GM23338 (cell line): ENCODE data around the gene MT1E. TPM values are rescaled to one million over a fixed set of nuclear protein-coding genes. Genes with fewer than 3 reads are reported as not detected.

ENCODE experiments used
- ATAC-seq: fragments of 200-7000 bp; cut with Tn5 transposase; 3 replicates; pipeline ENCODE4 v1.9.1; 2020
- DNase-seq: peaks from one replicate; pipeline ENCODE4 v3.0.0-alpha.2; 2015; ENCODE audit warnings: low spot score
- H2AFZ ChIP-seq: fragments of 200-600 bp; sonication (generic); 2 replicates; pipeline ENCODE4 v1.8.0; 2016; ENCODE audit warnings: antibody characterized with exemption, mild to moderate bottlenecking, moderate library complexity
- H3F3A ChIP-seq: fragments of 200-600 bp; sonication (generic); replicated peaks from 2 replicates; pipeline ENCODE4 v1.8.0; 2017; ENCODE audit warnings: antibody characterized with exemption, mixed run types, low read depth
- H3K27ac ChIP-seq: fragments of 200-600 bp; sonication (generic); 2 replicates; pipeline ENCODE4 v1.6.1; 2016; ENCODE audit warnings: low read depth
- H3K27me3 ChIP-seq: fragments of 200-600 bp; sonication (generic); 2 replicates; pipeline ENCODE4 v1.8.0; 2016; ENCODE audit warnings: mild to moderate bottlenecking, mixed run types, moderate library complexity; ENCODE audit not compliant: insufficient read depth
- H3K36me3 ChIP-seq: fragments of 200-600 bp; sonication (generic); 2 replicates; pipeline ENCODE4 v1.8.0; 2016; ENCODE audit warnings: mild to moderate bottlenecking; ENCODE audit not compliant: insufficient read depth
- H3K4me1 ChIP-seq: fragments of 200-600 bp; sonication (generic); 2 replicates; pipeline ENCODE4 v1.8.0; 2016; ENCODE audit warnings: mild to moderate bottlenecking, moderate library complexity; ENCODE audit not compliant: insufficient read depth
- H3K4me2 ChIP-seq: fragments of 200-600 bp; sonication (generic); 2 replicates; pipeline ENCODE4 v1.7.1; 2017; ENCODE audit warnings: mixed run types
- H3K4me3 ChIP-seq: fragments of 200-600 bp; sonication (generic); 2 replicates; pipeline ENCODE4 v1.6.1; 2016; ENCODE audit warnings: mixed run types
- H3K79me2 ChIP-seq: fragments of 200-600 bp; sonication (generic); replicated peaks from 2 replicates; pipeline ENCODE4 v1.8.0; 2017; ENCODE audit warnings: mild to moderate bottlenecking; ENCODE audit not compliant: insufficient read depth
- H3K9me2 ChIP-seq: fragments of 200-600 bp; sonication (generic); 2 replicates; pipeline ENCODE4 v1.8.0; 2017; ENCODE audit not compliant: insufficient read depth
- H4K20me1 ChIP-seq: fragments of 200-600 bp; sonication (generic); replicated peaks from 2 replicates; pipeline ENCODE4 v1.8.0; 2017; ENCODE audit warnings: mild to moderate bottlenecking; ENCODE audit not compliant: insufficient read depth
- H3K27ac Mint-ChIP-seq: 2 replicates; pipeline ENCODE4 v1.8.0; 2020; ENCODE audit warnings: inconsistent platforms, mild to moderate bottlenecking, moderate library complexity, mixed read lengths
- H3K27me3 Mint-ChIP-seq: 3 replicates; pipeline ENCODE4 v1.8.0; 2022; ENCODE audit warnings: low read depth, mild to moderate bottlenecking, moderate library complexity, mixed read lengths, inconsistent platforms; ENCODE audit not compliant: insufficient read depth, poor library complexity
- H3K36me3 Mint-ChIP-seq: 3 replicates; pipeline ENCODE4 v1.8.0; 2021; ENCODE audit warnings: low read depth, mild to moderate bottlenecking, inconsistent platforms, moderate library complexity, mixed read lengths
- H3K4me1 Mint-ChIP-seq: 3 replicates; pipeline ENCODE4 v1.8.0; 2020; ENCODE audit warnings: mild to moderate bottlenecking, inconsistent platforms, mixed read lengths
- H3K4me3 Mint-ChIP-seq: 3 replicates; pipeline ENCODE4 v1.8.0; 2021; ENCODE audit warnings: moderate library complexity, mild to moderate bottlenecking, inconsistent platforms, mixed read lengths
- H3K9me3 Mint-ChIP-seq: 3 replicates; pipeline ENCODE4 v1.8.0; 2020; ENCODE audit warnings: moderate library complexity, mild to moderate bottlenecking, inconsistent platforms, mixed read lengths
- CREB1 ChIP-seq: fragments of 250-450 bp; sonication (Bioruptor Pico); IDR thresholded peaks from 2 replicates; pipeline ENCODE4 v1.5.0; 2020; ENCODE audit warnings: low read depth, mild to moderate bottlenecking, moderate library complexity
- JUNB ChIP-seq: IDR thresholded peaks from one replicate; pipeline ENCODE4 v1.6.1; 2016; ENCODE audit warnings: antibody characterized with exemption; ENCODE audit not compliant: unreplicated experiment
- POLR2AphosphoS5 ChIP-seq: IDR thresholded peaks from 2 replicates; pipeline ENCODE4 v1.6.1; 2016; ENCODE audit warnings: antibody characterized with exemption, low read depth
- ZNF331 ChIP-seq: fragments of 250-450 bp; sonication (Bioruptor Pico); IDR thresholded peaks from 2 replicates; pipeline ENCODE4 v1.5.0; 2020; ENCODE audit warnings: low read depth, mild to moderate bottlenecking, moderate library complexity
- polyA plus RNA-seq: library from polyadenylated mRNA; unstranded; fragments of >200 nt; fragmentation: Nextera tagmentation; extraction: Ambion mirVana; gene quantifications from 2 replicates; pipeline ENCODE4 v1.2.1, GENCODE V29; 2016
- total RNA-seq: library from RNA; depleted of rRNA; stranded (reverse); fragments of >200 nt; shearing (Covaris generic); gene quantifications from 2 replicates; pipeline ENCODE4 v1.2.3, GENCODE V29; 2014
- TF ChIP-seq, protein P1 (sequence below): fragments of 250-450 bp; sonication (Bioruptor Pico); IDR thresholded peaks from 2 replicates; pipeline ENCODE4 v1.5.0; 2020; ENCODE audit warnings: mild to moderate bottlenecking, moderate library complexity
- TF ChIP-seq, protein P2 (sequence below), 2 experiments: fragments of 200-600 bp in 1 of 2; sonication (generic) in 1 of 2; conservative IDR thresholded peaks; 2 replicates each; pipeline versions ENCODE4 v1.5.1 to v1.6.1; 2016 to 2017; ENCODE audit warnings: antibody characterized with exemption in 2 of 2, low read depth in 2 of 2, mild to moderate bottlenecking in 2 of 2, moderate library complexity in 1 of 2

The MT1E gene
- total and polyA plus RNA-seq, 2 experiments from 2014 or later = 31.0 to 121 TPM

DNA sequence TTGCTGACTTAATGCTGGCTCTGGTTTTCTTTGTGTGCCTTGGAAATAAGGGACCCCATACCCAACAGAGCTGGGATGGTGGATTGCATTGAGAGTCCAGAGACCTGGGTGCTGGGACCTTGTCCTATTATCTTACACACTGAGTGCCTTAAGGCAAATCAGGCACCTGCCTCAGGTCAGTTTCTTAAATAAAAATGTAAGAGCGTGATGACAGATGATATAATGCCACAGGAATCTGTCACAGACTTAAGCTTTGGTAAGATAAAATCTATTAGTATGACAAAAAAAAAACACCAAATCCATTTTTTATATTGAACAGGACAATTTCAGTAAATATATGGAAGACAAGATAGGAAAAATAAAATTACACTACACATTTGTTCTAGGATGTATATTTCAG lies 14.5 kb downstream of the MT1E start (continued):
- TF ChIP-seq, protein P1, sequence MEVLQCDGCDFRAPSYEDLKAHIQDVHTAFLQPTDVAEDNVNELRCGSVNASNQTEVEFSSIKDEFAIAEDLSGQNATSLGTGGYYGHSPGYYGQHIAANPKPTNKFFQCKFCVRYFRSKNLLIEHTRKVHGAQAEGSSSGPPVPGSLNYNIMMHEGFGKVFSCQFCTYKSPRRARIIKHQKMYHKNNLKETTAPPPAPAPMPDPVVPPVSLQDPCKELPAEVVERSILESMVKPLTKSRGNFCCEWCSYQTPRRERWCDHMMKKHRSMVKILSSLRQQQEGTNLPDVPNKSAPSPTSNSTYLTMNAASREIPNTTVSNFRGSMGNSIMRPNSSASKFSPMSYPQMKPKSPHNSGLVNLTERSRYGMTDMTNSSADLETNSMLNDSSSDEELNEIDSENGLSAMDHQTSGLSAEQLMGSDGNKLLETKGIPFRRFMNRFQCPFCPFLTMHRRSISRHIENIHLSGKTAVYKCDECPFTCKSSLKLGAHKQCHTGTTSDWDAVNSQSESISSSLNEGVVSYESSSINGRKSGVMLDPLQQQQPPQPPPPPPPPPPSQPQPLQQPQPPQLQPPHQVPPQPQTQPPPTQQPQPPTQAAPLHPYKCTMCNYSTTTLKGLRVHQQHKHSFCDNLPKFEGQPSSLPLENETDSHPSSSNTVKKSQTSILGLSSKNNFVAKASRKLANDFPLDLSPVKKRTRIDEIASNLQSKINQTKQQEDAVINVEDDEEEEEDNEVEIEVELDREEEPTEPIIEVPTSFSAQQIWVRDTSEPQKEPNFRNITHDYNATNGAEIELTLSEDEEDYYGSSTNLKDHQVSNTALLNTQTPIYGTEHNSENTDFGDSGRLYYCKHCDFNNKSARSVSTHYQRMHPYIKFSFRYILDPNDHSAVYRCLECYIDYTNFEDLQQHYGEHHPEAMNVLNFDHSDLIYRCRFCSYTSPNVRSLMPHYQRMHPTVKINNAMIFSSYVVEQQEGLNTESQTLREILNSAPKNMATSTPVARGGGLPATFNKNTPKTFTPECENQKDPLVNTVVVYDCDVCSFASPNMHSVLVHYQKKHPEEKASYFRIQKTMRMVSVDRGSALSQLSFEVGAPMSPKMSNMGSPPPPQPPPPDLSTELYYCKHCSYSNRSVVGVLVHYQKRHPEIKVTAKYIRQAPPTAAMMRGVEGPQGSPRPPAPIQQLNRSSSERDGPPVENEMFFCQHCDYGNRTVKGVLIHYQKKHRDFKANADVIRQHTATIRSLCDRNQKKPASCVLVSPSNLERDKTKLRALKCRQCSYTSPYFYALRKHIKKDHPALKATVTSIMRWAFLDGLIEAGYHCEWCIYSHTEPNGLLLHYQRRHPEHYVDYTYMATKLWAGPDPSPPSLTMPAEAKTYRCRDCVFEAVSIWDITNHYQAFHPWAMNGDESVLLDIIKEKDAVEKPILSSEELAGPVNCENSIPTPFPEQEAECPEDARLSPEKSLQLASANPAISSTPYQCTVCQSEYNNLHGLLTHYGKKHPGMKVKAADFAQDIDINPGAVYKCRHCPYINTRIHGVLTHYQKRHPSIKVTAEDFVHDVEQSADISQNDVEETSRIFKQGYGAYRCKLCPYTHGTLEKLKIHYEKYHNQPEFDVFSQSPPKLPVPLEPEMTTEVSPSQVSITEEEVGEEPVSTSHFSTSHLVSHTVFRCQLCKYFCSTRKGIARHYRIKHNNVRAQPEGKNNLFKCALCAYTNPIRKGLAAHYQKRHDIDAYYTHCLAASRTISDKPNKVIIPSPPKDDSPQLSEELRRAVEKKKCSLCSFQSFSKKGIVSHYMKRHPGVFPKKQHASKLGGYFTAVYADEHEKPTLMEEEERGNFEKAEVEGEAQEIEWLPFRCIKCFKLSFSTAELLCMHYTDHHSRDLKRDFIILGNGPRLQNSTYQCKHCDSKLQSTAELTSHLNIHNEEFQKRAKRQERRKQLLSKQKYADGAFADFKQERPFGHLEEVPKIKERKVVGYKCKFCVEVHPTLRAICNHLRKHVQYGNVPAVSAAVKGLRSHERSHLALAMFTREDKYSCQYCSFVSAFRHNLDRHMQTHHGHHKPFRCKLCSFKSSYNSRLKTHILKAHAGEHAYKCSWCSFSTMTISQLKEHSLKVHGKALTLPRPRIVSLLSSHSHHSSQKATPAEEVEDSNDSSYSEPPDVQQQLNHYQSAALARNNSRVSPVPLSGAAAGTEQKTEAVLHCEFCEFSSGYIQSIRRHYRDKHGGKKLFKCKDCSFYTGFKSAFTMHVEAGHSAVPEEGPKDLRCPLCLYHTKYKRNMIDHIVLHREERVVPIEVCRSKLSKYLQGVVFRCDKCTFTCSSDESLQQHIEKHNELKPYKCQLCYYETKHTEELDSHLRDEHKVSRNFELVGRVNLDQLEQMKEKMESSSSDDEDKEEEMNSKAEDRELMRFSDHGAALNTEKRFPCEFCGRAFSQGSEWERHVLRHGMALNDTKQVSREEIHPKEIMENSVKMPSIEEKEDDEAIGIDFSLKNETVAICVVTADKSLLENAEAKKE (CRISPR knock-in tag) = no peak

DNA sequence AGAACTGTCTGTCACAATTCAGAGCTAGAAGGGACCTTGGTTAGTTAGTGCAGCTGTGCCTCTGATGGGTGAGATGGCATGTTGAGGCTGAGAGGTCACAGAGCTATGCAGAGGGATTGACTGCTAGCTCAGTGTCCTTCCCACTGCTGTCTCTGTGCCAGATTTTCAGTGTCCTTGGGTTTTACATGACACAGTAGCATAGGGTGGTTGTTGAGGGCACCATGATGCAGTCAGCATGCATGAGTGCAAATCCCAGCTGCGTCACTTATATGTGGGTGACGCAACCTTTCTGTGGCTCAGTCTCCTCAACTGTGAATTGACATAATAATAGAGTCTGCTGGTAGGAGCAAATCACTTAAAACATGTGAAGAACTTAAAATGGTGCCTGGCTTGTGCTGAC lies 15.6 kb downstream of the MT1E start:
- H3K27ac Mint-ChIP-seq = no peak overlapping the region
- no peak overlapping the region for H2AFZ ChIP-seq
- peaks cover 100% of the 10 kb centered on the region for H3K27me3 ChIP-seq
- TF ChIP-seq JUNB (no peak), CREB1 (CRISPR knock-in tag) (no peak), POLR2AphosphoS5 (no peak), ZNF331 (CRISPR knock-in tag) (no peak)
- TF ChIP-seq, protein P1 (CRISPR knock-in tag) = no peak
- TF ChIP-seq, protein P2, sequence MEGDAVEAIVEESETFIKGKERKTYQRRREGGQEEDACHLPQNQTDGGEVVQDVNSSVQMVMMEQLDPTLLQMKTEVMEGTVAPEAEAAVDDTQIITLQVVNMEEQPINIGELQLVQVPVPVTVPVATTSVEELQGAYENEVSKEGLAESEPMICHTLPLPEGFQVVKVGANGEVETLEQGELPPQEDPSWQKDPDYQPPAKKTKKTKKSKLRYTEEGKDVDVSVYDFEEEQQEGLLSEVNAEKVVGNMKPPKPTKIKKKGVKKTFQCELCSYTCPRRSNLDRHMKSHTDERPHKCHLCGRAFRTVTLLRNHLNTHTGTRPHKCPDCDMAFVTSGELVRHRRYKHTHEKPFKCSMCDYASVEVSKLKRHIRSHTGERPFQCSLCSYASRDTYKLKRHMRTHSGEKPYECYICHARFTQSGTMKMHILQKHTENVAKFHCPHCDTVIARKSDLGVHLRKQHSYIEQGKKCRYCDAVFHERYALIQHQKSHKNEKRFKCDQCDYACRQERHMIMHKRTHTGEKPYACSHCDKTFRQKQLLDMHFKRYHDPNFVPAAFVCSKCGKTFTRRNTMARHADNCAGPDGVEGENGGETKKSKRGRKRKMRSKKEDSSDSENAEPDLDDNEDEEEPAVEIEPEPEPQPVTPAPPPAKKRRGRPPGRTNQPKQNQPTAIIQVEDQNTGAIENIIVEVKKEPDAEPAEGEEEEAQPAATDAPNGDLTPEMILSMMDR (conservative IDR thresholded peaks at IDR 0.05; ENCODE audit: low read depth in 2 of 2) = no peak
- DNase-seq (no peak), ATAC-seq (no peak)
- H3K4me1 ChIP-seq = peaks cover 17% of the 10 kb centered on the region; the same call in 1 of the 2 replicates
- H3K79me2 ChIP-seq = no peaks in the 10 kb centered on the region
- no peaks in the 10 kb centered on the region; the same call in 2 of the 3 replicates for H3K9me3 Mint-ChIP-seq
- H3K4me3 Mint-ChIP-seq = no peak overlapping the region
- no peaks in the 10 kb centered on the region; the same call in 1 of the 2 replicates for H3K36me3 ChIP-seq
- no peaks in the 10 kb centered on the region for H3K36me3 Mint-ChIP-seq
- H3K27me3 Mint-ChIP-seq = peaks cover 99% of the 10 kb centered on the region
- no peak overlapping the region for H3K4me3 ChIP-seq
- no peak overlapping the region for H3K4me2 ChIP-seq
- H3K27ac ChIP-seq = no peak overlapping the region
- H3K4me1 Mint-ChIP-seq = peaks cover 40% of the 10 kb centered on the region
- no peaks in the 10 kb centered on the region for H3K9me2 ChIP-seq
- H3F3A ChIP-seq = peaks cover 13% of the 10 kb centered on the region; the same call in 1 of the 2 replicates
- H4K20me1 ChIP-seq = no peaks in the 10 kb centered on the region; the same call in 1 of the 2 replicates
